ENCODE data around the gene RAD54L. TPM values are rescaled to one million over a fixed set of nuclear protein-coding genes. Genes with fewer than 3 reads are reported as not detected.
"Not testable (repeated sequence)": the region's sequence is repeated elsewhere in the genome, so short reads cannot be mapped to it uniquely, and the experiment has no call there.

Gene RAD54L
- polyA plus RNA-seq, 10 donors: 3.5 to 9.6 (median 5.8) TPM

- peak in 1 of 3 donors; percentile 24 for DNase-seq
These were observed 8.7 kb upstream of the RAD54L start for GRCh38 chr1:46238865-46239264.

- not testable (repeated sequence) for DNase-seq
These were observed 5.8 kb upstream of the RAD54L start for GRCh38 chr1:46241733-46242132.

- no peak for DNase-seq
These were observed 4.6 kb upstream of the RAD54L start for GRCh38 chr1:46242918-46243317.

GRCh38 chr1:46243831-46244230 lies 3.7 kb upstream of the RAD54L start:
- not testable (repeated sequence) for DNase-seq

GRCh38 chr1:46244656-46245371 lies 2.7 kb upstream of the RAD54L start:
- DNase-seq: peak in 1 of 3 donors; percentile 17

- not testable (repeated sequence) for DNase-seq
These were observed 1.4 kb upstream of the RAD54L start for GRCh38 chr1:46246136-46246535.

GRCh38 chr1:46246548-46247435 lies 771 bp upstream of the RAD54L start:
- peak in 1 of 3 donors; percentile 65 for DNase-seq

GRCh38 chr1:46248122-46248920 lies 758 bp downstream of the RAD54L start:
- DNase-seq: peak; percentile 14 to 37 (median 15)

GRCh38 chr1:46254668-46255067 lies 7.1 kb downstream of the RAD54L start:
- no peak for DNase-seq

GRCh38 chr1:46256523-46256922 lies 9.0 kb downstream of the RAD54L start:
- no peak for DNase-seq

GRCh38 chr1:46262508-46262907 lies 14.9 kb downstream of the RAD54L start:
- no peak for DNase-seq

- DNase-seq: no peak
These were observed 15.6 kb downstream of the RAD54L start for GRCh38 chr1:46263146-46263545.

- no peak for DNase-seq
These were observed 21.0 kb downstream of the RAD54L start for GRCh38 chr1:46268578-46268977.

GRCh38 chr1:46274225-46275029 lies 26.9 kb downstream of the RAD54L start:
- DNase-seq: no peak

- DNase-seq: no peak
These were observed 27.4 kb downstream of the RAD54L start for GRCh38 chr1:46275030-46275337.

- no peak for DNase-seq
These were observed 30.3 kb downstream of the RAD54L start for GRCh38 chr1:46277658-46278373.

- no peak for DNase-seq
These were observed 31.2 kb downstream of the RAD54L start for GRCh38 chr1:46278807-46279206.

GRCh38 chr1:46280092-46280491 lies 32.5 kb downstream of the RAD54L start:
- no peak for DNase-seq

GRCh38 chr1:46281021-46281420 lies 33.5 kb downstream of the RAD54L start:
- DNase-seq: no peak

- no peak for DNase-seq
These were observed 36.5 kb downstream of the RAD54L start for GRCh38 chr1:46284058-46284457.

Data from muscle of back (tissue), 11 donors.